ENCODE measurements around the gene DENND2A.

Gene DENND2A

GRCh38 chr7:140684066-140684950, 43.7 kb upstream of the DENND2A start:
- DNase-seq (ENCODE audit: extremely low spot score) = no peak
- CTCF ChIA-PET = interaction anchor here (1.2 to 4.5 kb wide), 4 partner anchors 9 to 24 kb away, joined by 3 to 23 read pairs (median 4); partner anchors contain the start of gene NDUFB2
- POLR2A ChIA-PET = no interaction called here
- TF ChIP-seq CTCF (IDR thresholded peaks at IDR 0.05; ENCODE audit: control extremely low read depth, extremely low read depth, low read depth, missing control alignments) = no peak

- ChIA-PET CTCF (interaction anchor here (1.2 to 1.6 kb wide), 2 partner anchors 13 to 23 kb away, joined by 3 to 5 read pairs; partner anchors contain the start of gene NDUFB2), POLR2A (no interaction called here)
- no peak for DNase-seq (ENCODE audit: extremely low spot score)
- TF ChIP-seq CTCF (IDR thresholded peaks at IDR 0.05; ENCODE audit: control extremely low read depth, extremely low read depth, low read depth, missing control alignments) = no peak
Observed at GRCh38 chr7:140683657-140684056, 43.0 kb upstream of the DENND2A start.

GRCh38 chr7:140681766-140682165, 41.2 kb upstream of the DENND2A start:
- ChIA-PET POLR2A (no interaction called here), CTCF (interaction anchor here (1.7 kb wide), 1 partner anchor 12 kb away, joined by 5 read pairs; no protein-coding TSS in a partner anchor)
- DNase-seq (ENCODE audit: extremely low spot score) = no peak
- TF ChIP-seq CTCF (IDR thresholded peaks at IDR 0.05; ENCODE audit: control extremely low read depth, extremely low read depth, low read depth, missing control alignments) = no peak

- POLR2A ChIA-PET = no interaction called here
- DNase-seq (ENCODE audit: extremely low spot score) = no peak
Observed at GRCh38 chr7:140680886-140681285, 40.3 kb upstream of the DENND2A start.

GRCh38 chr7:140679186-140679585, 38.6 kb upstream of the DENND2A start:
- TF ChIP-seq CTCF (IDR thresholded peaks at IDR 0.05; ENCODE audit: control extremely low read depth, extremely low read depth, low read depth, missing control alignments) = no peak
- POLR2A ChIA-PET = no interaction called here
- DNase-seq (ENCODE audit: extremely low spot score) = no peak
- CTCF ChIA-PET = interaction anchor here (1.0 to 1.2 kb wide), 2 partner anchors 10 to 23 kb away, joined by 3 read pairs; no protein-coding TSS in a partner anchor

More at GRCh38 chr7:140680886-140681285, 40.3 kb upstream of the DENND2A start:
- CTCF ChIA-PET = interaction anchor here (1.2 to 1.7 kb wide), 3 partner anchors 12 to 28 kb away, joined by 3 to 5 read pairs (median 4); no protein-coding TSS in a partner anchor
- TF ChIP-seq CTCF (IDR thresholded peaks at IDR 0.05; ENCODE audit: control extremely low read depth, extremely low read depth, low read depth, missing control alignments) = no peak

GRCh38 chr7:140678816-140679130, 38.2 kb upstream of the DENND2A start:
- no peak for TF ChIP-seq CTCF (IDR thresholded peaks at IDR 0.05; ENCODE audit: control extremely low read depth, extremely low read depth, low read depth, missing control alignments)

More at GRCh38 chr7:140678816-140679130, 38.2 kb upstream of the DENND2A start:
- CTCF ChIA-PET = interaction anchor here (1.0 to 1.2 kb wide), 2 partner anchors 9 to 23 kb away, joined by 3 read pairs; no protein-coding TSS in a partner anchor
- no peak for DNase-seq (ENCODE audit: extremely low spot score)
- POLR2A ChIA-PET = no interaction called here
